H1 (cell line): ENCODE data around the gene SCYGR7. TPM values are rescaled to one million over a fixed set of nuclear protein-coding genes. Genes with fewer than 3 reads are reported as not detected.

Source experiments
- CTCF ChIA-PET: fragments of 300-600 bp; sonication (Branson Sonifier 250); formaldehyde crosslinking; loops from one replicate; lab custom pipeline; 2021; ENCODE audit not compliant: partially characterized antibody; lab: Charles Lee
- POLR2A ChIA-PET: fragments of 300-600 bp; sonication (Branson Sonifier 250); formaldehyde crosslinking; loops from one replicate; lab custom pipeline; 2021; ENCODE audit warnings: inconsistent platforms; ENCODE audit not compliant: partially characterized antibody; lab: Charles Lee
- DNase-seq, 2 experiments: peaks; one replicate each; pipeline versions ENCODE4 v3.0.0 to v3.0.0-alpha.2; 2010 to 2022; ENCODE audit warnings: low spot score in 2 of 2, low read depth in 1 of 2, mixed read lengths in 1 of 2
- FAIRE-seq: peaks from 2 replicates; lab custom pipeline; 2011; peaks lifted over from hg19 to GRCh38; lab: Jason Lieb, UNC
- H2AFZ ChIP-seq: 2 replicates; pipeline ENCODE4 v1.8.1; 2012; ENCODE audit warnings: low read length, inconsistent platforms
- H2AK5ac ChIP-seq: 2 replicates; pipeline ENCODE4 v1.6.1; 2013; ENCODE audit warnings: low read depth, low read length
- H2BK120ac ChIP-seq: replicated peaks from 2 replicates; pipeline ENCODE3; 2013; ENCODE audit warnings: low read depth, low read length, inconsistent platforms
- H2BK12ac ChIP-seq: 2 replicates; pipeline ENCODE4 v1.6.1; 2013; ENCODE audit warnings: low read depth, low read length
- H2BK15ac ChIP-seq: 2 replicates; pipeline ENCODE4 v1.6.1; 2013; ENCODE audit warnings: low read length
- H2BK20ac ChIP-seq: 2 replicates; pipeline ENCODE4 v1.6.1; 2013; ENCODE audit warnings: low read length
- H2BK5ac ChIP-seq: 2 replicates; pipeline ENCODE4 v1.6.1; 2013; ENCODE audit warnings: low read depth, low read length
- H3K14ac ChIP-seq: 2 replicates; pipeline ENCODE4 v1.6.1; 2013; ENCODE audit warnings: inconsistent platforms; ENCODE audit not compliant: insufficient read length
- H3K18ac ChIP-seq: 2 replicates; pipeline ENCODE4 v1.6.1; 2013; ENCODE audit warnings: low read length; ENCODE audit errors: extremely low read depth
- H3K23ac ChIP-seq: 2 replicates; pipeline ENCODE4 v1.6.1; 2013; ENCODE audit warnings: inconsistent platforms; ENCODE audit not compliant: insufficient read length
- H3K23me2 ChIP-seq: 2 replicates; pipeline ENCODE4 v1.6.1; 2013; ENCODE audit warnings: low read depth, low read length
- H3K27ac ChIP-seq: 2 replicates; pipeline ENCODE4 v1.6.1; 2011; ENCODE audit warnings: low read depth, low read length, inconsistent platforms
- H3K27me3 ChIP-seq, 4 experiments: replicated peaks in 1 of 4; 1 replicate in 1 of 4; 2 replicates in 3 of 4; pipeline versions ENCODE4 v1.6.1 to v1.8.1; 2011 to 2013; ENCODE audit warnings: low read length in 3 of 4, mild to moderate bottlenecking in 3 of 4, inconsistent platforms in 2 of 4, mixed read lengths in 2 of 4, moderate library complexity in 1 of 4; ENCODE audit not compliant: control insufficient read depth in 3 of 4, insufficient read depth in 3 of 4; ENCODE audit errors: extremely low read depth in 1 of 4
- H3K36me3 ChIP-seq, 4 experiments: 2 replicates each; pipeline versions ENCODE4 v1.6.1 to v1.8.1; 2011 to 2013; ENCODE audit warnings: mild to moderate bottlenecking in 4 of 4, low read length in 3 of 4, moderate library complexity in 2 of 4, control low read depth in 1 of 4, inconsistent platforms in 1 of 4; ENCODE audit not compliant: insufficient read depth in 4 of 4, control insufficient read depth in 2 of 4
- H3K4ac ChIP-seq: replicated peaks from 2 replicates; pipeline ENCODE3; 2013; ENCODE audit warnings: low read length, low read depth, mixed read lengths, inconsistent platforms; ENCODE audit not compliant: insufficient read length
- H3K4me1 ChIP-seq, 4 experiments: replicated peaks in 1 of 4; 1 replicate in 1 of 4; 2 replicates in 3 of 4; pipeline versions ENCODE4 v1.6.1 to v1.8.1; 2011 to 2013; ENCODE audit warnings: low read length in 3 of 4, inconsistent platforms in 2 of 4, mixed read lengths in 1 of 4; ENCODE audit not compliant: insufficient read depth in 4 of 4, control insufficient read depth in 3 of 4
- H3K4me2 ChIP-seq, 2 experiments: 2 replicates each; pipeline versions ENCODE4 v1.6.1 to v1.8.1; 2011 to 2013; ENCODE audit warnings: low read depth in 2 of 2, low read length in 2 of 2, control low read depth in 1 of 2, inconsistent platforms in 1 of 2, mild to moderate bottlenecking in 1 of 2; ENCODE audit not compliant: insufficient read depth in 1 of 2
- H3K4me3 ChIP-seq, 4 experiments: fragments of 200-600, 300-600 bp in 1 of 4; sonication (generic), shearing (Covaris generic), sonication (Bioruptor Twin) in 1 of 4; 2 replicates each; pipeline versions ENCODE4 v1.5.1 to v1.8.1; 2011 to 2016; ENCODE audit warnings: low read length in 4 of 4, low read depth in 3 of 4, control low read depth in 2 of 4, inconsistent platforms in 2 of 4, mild to moderate bottlenecking in 2 of 4, mixed read lengths in 1 of 4, moderate library complexity in 1 of 4; ENCODE audit not compliant: insufficient read depth in 2 of 4; ENCODE audit errors: extremely low read depth in 1 of 4
- H3K56ac ChIP-seq: replicated peaks from 2 replicates; pipeline ENCODE3; 2013; ENCODE audit warnings: low read depth, mild to moderate bottlenecking, mixed read lengths, low read length, inconsistent platforms; ENCODE audit not compliant: insufficient read length
- H3K79me1 ChIP-seq: 2 replicates; pipeline ENCODE4 v1.6.1; 2013; ENCODE audit warnings: low read depth, low read length, control low read depth
- H3K79me2 ChIP-seq, 2 experiments: 2 replicates each; pipeline versions ENCODE4 v1.6.1 to v1.8.1; 2012 to 2013; ENCODE audit warnings: low read length in 2 of 2, mild to moderate bottlenecking in 2 of 2, inconsistent platforms in 1 of 2; ENCODE audit not compliant: insufficient read depth in 2 of 2, control insufficient read depth in 1 of 2
- H3K9ac ChIP-seq, 4 experiments: replicated peaks in 1 of 4; 1 replicate in 1 of 4; 2 replicates in 3 of 4; pipeline versions ENCODE4 v1.6.1 to v1.8.1; 2011 to 2013; ENCODE audit warnings: low read depth in 3 of 4, low read length in 3 of 4, control low read depth in 2 of 4, mild to moderate bottlenecking in 2 of 4, moderate library complexity in 2 of 4, inconsistent platforms in 1 of 4; ENCODE audit errors: extremely low read depth in 1 of 4
- H3K9me3 ChIP-seq, 2 experiments: 2 replicates each; pipeline versions ENCODE4 v1.6.1 to v1.8.1; 2012 to 2013; ENCODE audit warnings: mild to moderate bottlenecking in 2 of 2, moderate library complexity in 2 of 2, control low read depth in 1 of 2, inconsistent platforms in 1 of 2, low read depth in 1 of 2, low read length in 1 of 2, mixed read lengths in 1 of 2; ENCODE audit not compliant: insufficient read depth in 2 of 2
- H4K20me1 ChIP-seq, 2 experiments: replicated peaks in 1 of 2; 2 replicates each; pipeline versions ENCODE3 to v1.8.1; 2011 to 2013; ENCODE audit warnings: inconsistent platforms in 2 of 2, low read length in 2 of 2, mild to moderate bottlenecking in 1 of 2; ENCODE audit not compliant: insufficient read depth in 2 of 2, control insufficient read depth in 1 of 2
- H4K5ac ChIP-seq: 2 replicates; pipeline ENCODE4 v1.6.1; 2013; ENCODE audit warnings: low read length, low read depth, mixed read lengths, inconsistent platforms; ENCODE audit not compliant: insufficient read length
- H4K8ac ChIP-seq: 2 replicates; pipeline ENCODE4 v1.8.0; 2013; ENCODE audit warnings: mild to moderate bottlenecking, moderate library complexity, low read length, inconsistent platforms; ENCODE audit not compliant: insufficient read depth; ENCODE audit errors: extremely low read depth
- H4K91ac ChIP-seq: replicated peaks from 2 replicates; pipeline ENCODE3; 2013; ENCODE audit warnings: low read length, mixed read lengths, inconsistent platforms; ENCODE audit not compliant: insufficient read length
- BCL11A ChIP-seq, 2 experiments: IDR thresholded peaks; one replicate each; pipeline ENCODE4 v1.6.1; 2011; ENCODE audit warnings: low read depth in 2 of 2, low read length in 2 of 2, mild to moderate bottlenecking in 2 of 2
- CBX5 ChIP-seq: fragments of 300-800, 300-1000 bp; sonication (generic); IDR thresholded peaks from 2 replicates; pipeline ENCODE4 v1.7.1; 2016; ENCODE audit warnings: antibody characterized with exemption, low read length, low read depth
- CBX8 ChIP-seq: fragments of 300-800, 300-1000 bp; sonication (generic); IDR thresholded peaks from 2 replicates; pipeline ENCODE4 v1.7.1; 2016; ENCODE audit warnings: low read depth, low read length, borderline replicate concordance
- CTBP2 ChIP-seq: IDR thresholded peaks from 2 replicates; pipeline ENCODE4 v1.7.0; 2011; ENCODE audit warnings: borderline replicate concordance, mild to moderate bottlenecking, moderate library complexity, mixed read lengths, low read length; ENCODE audit not compliant: insufficient read depth, insufficient read length
- EGR1 ChIP-seq: IDR thresholded peaks from 2 replicates; pipeline ENCODE4 v1.6.1; 2011; ENCODE audit warnings: low read depth, low read length, borderline replicate concordance
- EP300 ChIP-seq, 2 experiments: IDR thresholded peaks; 1 replicate in 1 of 2; 2 replicates in 1 of 2; pipeline ENCODE4 v1.6.1; 2011 to 2012; ENCODE audit warnings: low read depth in 2 of 2, low read length in 2 of 2, mild to moderate bottlenecking in 2 of 2, borderline replicate concordance in 1 of 2, inconsistent platforms in 1 of 2, moderate library complexity in 1 of 2
- HDAC2 ChIP-seq, 2 experiments: fragments of 300-600 bp in 1 of 2; sonication (generic) in 1 of 2; IDR thresholded peaks; 2 replicates each; pipeline ENCODE4 v1.6.1; 2011 to 2012; ENCODE audit warnings: low read depth in 2 of 2, low read length in 2 of 2, mild to moderate bottlenecking in 2 of 2, moderate library complexity in 2 of 2, borderline replicate concordance in 1 of 2, inconsistent platforms in 1 of 2
- KDM1A ChIP-seq: fragments of 200-600, 300-600 bp; sonication (generic); IDR thresholded peaks from 2 replicates; pipeline ENCODE4 v1.7.1; 2016; ENCODE audit warnings: mild to moderate bottlenecking, low read length, borderline replicate concordance
- KDM4A ChIP-seq: IDR thresholded peaks from one replicate; pipeline ENCODE4 v1.7.1; 2012; ENCODE audit warnings: low read depth, mild to moderate bottlenecking, moderate library complexity, low read length, inconsistent platforms; ENCODE audit not compliant: severe bottlenecking
- POLR2AphosphoS5 ChIP-seq: IDR thresholded peaks from 2 replicates; pipeline ENCODE4 v1.6.1; 2011; ENCODE audit warnings: low read depth, low read length
- RFX5 ChIP-seq: IDR thresholded peaks from 2 replicates; pipeline ENCODE4 v1.6.1; 2011; ENCODE audit warnings: low read depth, low read length, improper control_type of control experiment, borderline replicate concordance
- SP2 ChIP-seq: IDR thresholded peaks from 2 replicates; pipeline ENCODE4 v1.6.1; 2012; ENCODE audit warnings: mild to moderate bottlenecking, low read length, inconsistent platforms
- SP4 ChIP-seq: IDR thresholded peaks from 2 replicates; pipeline ENCODE4 v1.6.1; 2012; ENCODE audit warnings: low read length, inconsistent platforms
- TAF1 ChIP-seq: IDR thresholded peaks from 2 replicates; pipeline ENCODE4 v1.6.1; 2011; ENCODE audit warnings: mild to moderate bottlenecking, low read depth, low read length
- YY1 ChIP-seq: IDR thresholded peaks from 2 replicates; pipeline ENCODE4 v1.6.1; 2011; ENCODE audit warnings: low read depth, mild to moderate bottlenecking, low read length
- WGBS, 2 experiments: shearing (Covaris generic) in 1 of 2; methylation state at CpG; one replicate each; pipeline versions ENCODE4 v1.1.6 to v1.1.7; 2013 to 2015; ENCODE audit warnings: low lambda C conversion rate in 2 of 2, mixed read lengths in 2 of 2, inconsistent platforms in 1 of 2, low coverage in 1 of 2, missing lambda C conversion rate in 1 of 2; ENCODE audit not compliant: insufficient replicate concordance in 2 of 2, insufficient coverage in 1 of 2, insufficient read length in 1 of 2; ENCODE audit errors: extremely low coverage in 1 of 2, missing lambda C conversion rate in 1 of 2; 5-methylcytosine and 5-hydroxymethylcytosine counted together
- polyA plus RNA-seq, 7 experiments: library from polyadenylated mRNA; depleted of rRNA in 3 of 7; stranded (reverse) in 5 of 7; unstranded in 2 of 7; fragments of >200 nt in 5 of 7; fragments of 200-250 nt in 2 of 7; gene quantifications; 1 replicate in 5 of 7; 2 replicates in 1 of 7; 4 replicates in 1 of 7; pipeline versions ENCODE4 v1.2.1 to v1.2.3, GENCODE V29; 2011 to 2013; ENCODE audit warnings: missing spikeins in 2 of 7, mixed read lengths in 2 of 7
- total RNA-seq: library from RNA; stranded (reverse); fragmentation: NEBNext Ultra II Directional; extraction: Animal tissue kit (Norgen Biotek cat#: 25700); gene quantifications from 2 replicates; pipeline ENCODE4 v1.2.1, GENCODE V29; 2021

The SCYGR7 gene
- total and polyA plus RNA-seq, 2 of the 8 experiments (the other 6 are each of a cell fraction or from before 2014, with no cell fraction given) = not detected

GRCh38 chr2:227706859-227707258 is 21.3 kb upstream of the SCYGR7 start:
- H3K9ac ChIP-seq = no peak overlapping the region
- H2AK5ac ChIP-seq = no peak overlapping the region
- no peak overlapping the region for H2AFZ ChIP-seq
- H3K27ac ChIP-seq = no peak overlapping the region
- H3K9me3 ChIP-seq = no peaks in the 10 kb centered on the region; a peak in 1 of 4 replicates
- DNase-seq (no peak), FAIRE-seq (no peak)
- no peaks in the 10 kb centered on the region for H3K36me3 ChIP-seq
- no peaks in the 10 kb centered on the region for H4K20me1 ChIP-seq
- no peaks in the 10 kb centered on the region for H3K27me3 ChIP-seq
- peak overlapping the region; percentile 72 for H2BK120ac ChIP-seq
- CTCF ChIA-PET = interaction anchor here (1.1 to 1.5 kb wide), 4 partner anchors 10 to 34 kb away, joined by 3 read pairs; no protein-coding TSS in a partner anchor
- no peak overlapping the region for H2BK15ac ChIP-seq
- 91% methylated on average over 4 of the region's 4 CpGs; no CpG with 5 or more reads in 1 of the 2 experiments for WGBS, 2 experiments
- no peak overlapping the region for H3K23ac ChIP-seq
- H2BK20ac ChIP-seq = 0 out of 2 replicates have a peak overlapping the region, but pooled peaks have one; percentile 48
- no peak overlapping the region for H3K56ac ChIP-seq
- no peaks in the 10 kb centered on the region for H3K4me1 ChIP-seq
- no peak overlapping the region for H2BK12ac ChIP-seq
- H3K4ac ChIP-seq = no peak overlapping the region
- H4K5ac ChIP-seq = no peak overlapping the region
- H3K4me3 ChIP-seq = no peak overlapping the region
- H4K91ac ChIP-seq = no peak overlapping the region
- POLR2A ChIA-PET = no interaction called here
- no peaks in the 10 kb centered on the region for H3K79me2 ChIP-seq
- H3K14ac ChIP-seq = no peak overlapping the region
- no peak overlapping the region for H3K18ac ChIP-seq
- H3K23me2 ChIP-seq = no peaks in the 10 kb centered on the region
- H3K79me1 ChIP-seq = no peaks in the 10 kb centered on the region
- no peak overlapping the region for H3K4me2 ChIP-seq
- no peak overlapping the region for H2BK5ac ChIP-seq
- no peak overlapping the region for H4K8ac ChIP-seq
- TF ChIP-seq CTBP2 (no peak), SP2 (no peak), BCL11A (IDR thresholded peaks at IDR 0.05; ENCODE audit: low read depth in 2 of 2, low read length in 2 of 2) (no peak), CBX8 (no peak), EP300 (IDR thresholded peaks at IDR 0.05; ENCODE audit: borderline replicate concordance in 1 of 2, low read depth in 2 of 2, low read length in 2 of 2) (no peak), YY1 (no peak), EGR1 (no peak), CBX5 (no peak), POLR2AphosphoS5 (no peak), HDAC2 (IDR thresholded peaks at IDR 0.05; ENCODE audit: borderline replicate concordance in 1 of 2, low read depth in 2 of 2, low read length in 2 of 2) (no peak), SP4 (no peak), KDM1A (no peak), TAF1 (no peak), KDM4A (no peak), RFX5 (no peak)
